GM21447 (cell line): Measurements from ENCODE around the gene TRPM1.

ENCODE experiments used
- ATAC-seq: cut with Tn5 transposase; IDR thresholded peaks from one replicate; pipeline ENCODE4 v1.9.1; 2021; ENCODE audit not compliant: unreplicated experiment

TRPM1 gene

GRCh38 chr15:31085359-31085758 lies 16.2 kb downstream of the TRPM1 start:
- no peak for ATAC-seq

DNA sequence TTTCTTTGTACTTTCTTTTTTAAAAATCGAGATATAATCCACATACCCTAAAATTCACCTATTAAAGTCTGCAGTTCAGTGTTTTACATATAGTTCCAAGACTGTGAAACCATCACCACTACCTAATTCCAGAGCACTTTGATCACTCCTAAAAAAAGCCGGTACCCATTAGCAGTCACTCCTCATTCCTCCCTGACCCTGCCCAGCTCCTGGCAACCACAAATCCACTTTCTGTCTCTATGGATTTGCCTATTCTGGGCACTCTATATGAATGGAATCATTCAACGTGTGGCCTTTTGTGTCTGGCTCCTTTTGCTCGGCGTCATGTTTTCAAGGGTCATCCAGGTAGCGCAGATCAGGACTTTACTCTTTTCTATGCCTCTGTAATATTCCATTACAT lies 17.3 kb downstream of the TRPM1 start:
- no peak for ATAC-seq

DNA sequence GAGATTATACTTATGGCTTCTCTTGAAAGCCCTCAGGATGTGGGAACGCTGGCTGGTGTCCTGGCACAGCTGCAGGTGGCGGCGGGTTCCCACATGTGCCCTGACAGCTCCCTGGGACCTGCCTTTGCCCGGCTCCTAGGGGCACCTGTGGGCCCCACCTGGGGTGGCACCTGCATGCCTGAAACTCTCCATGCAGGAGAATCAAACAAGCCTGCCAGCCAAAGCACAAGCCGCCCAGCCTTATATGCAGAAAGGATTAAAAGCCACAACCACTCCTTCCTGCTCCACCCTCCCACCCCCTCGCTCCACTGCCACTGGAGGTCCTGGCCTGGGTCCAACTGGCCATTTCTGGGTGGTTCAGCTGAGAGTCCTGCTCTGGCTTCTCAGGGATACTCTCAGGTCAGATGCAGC lies 18.1 kb downstream of the TRPM1 start:
- no peak for ATAC-seq

DNA sequence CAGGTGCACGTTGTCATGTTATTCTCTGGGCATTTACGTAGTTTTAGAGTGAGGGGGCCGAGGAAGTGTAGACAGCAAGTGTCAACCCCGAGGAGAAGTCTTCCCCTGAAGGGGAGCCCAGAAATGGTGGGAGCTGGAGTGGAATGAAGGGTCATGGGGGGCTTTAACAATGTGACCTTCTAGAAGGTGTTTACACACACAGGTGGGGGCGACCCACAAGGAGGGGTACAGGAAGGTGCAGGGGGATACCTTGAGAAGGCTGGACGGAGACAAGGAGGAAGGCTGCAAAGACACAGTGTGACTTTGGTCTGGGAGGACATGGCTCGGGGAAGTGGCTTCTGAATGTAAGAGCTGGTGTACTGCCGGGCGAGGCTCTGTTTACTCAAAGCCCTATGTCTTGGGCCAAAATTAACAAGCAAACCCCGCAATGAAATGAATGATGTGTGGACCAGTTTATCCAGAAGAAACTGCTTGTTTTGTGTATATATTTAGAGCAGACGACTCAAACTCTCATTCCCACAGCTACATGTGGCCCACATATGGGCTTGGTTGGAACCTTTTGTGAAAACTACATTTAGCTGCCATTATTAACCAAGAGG lies 18.7 kb downstream of the TRPM1 start:
- no peak for ATAC-seq

DNA sequence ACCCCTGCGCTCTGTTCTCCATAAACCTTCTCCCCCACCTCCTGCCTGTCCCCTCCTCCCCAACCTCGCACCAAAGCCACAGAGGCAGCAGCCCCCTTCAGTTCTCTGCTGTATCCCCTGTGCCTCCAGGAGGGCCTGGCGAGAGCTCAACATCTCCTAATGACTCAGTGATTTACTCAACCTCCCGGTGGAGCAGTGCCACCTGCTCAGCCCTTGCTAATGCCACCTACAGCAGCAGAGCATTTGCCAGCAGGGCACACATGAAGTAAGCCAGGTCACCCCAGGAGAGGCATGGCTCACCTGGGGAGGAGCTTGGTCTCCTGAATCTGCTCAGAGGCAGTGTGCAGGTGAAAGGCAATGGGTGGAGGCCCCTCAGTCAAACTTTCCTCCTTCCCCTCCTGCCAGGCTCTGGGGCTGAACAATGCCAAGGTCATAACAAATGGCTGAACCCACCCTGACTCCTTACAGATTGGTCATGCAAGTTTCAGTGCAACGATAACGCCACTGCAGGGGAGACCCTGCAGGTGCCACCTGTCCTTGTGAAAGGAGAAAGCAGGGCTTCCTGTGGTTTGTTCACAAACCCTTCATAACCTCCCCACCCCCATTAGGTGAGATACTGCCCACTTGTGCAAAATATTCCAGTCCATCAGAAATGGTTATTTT lies 19.8 kb downstream of the TRPM1 start:
- ATAC-seq, result no peak

- no peak for ATAC-seq
Observed at GRCh38 chr15:31081056-31081455, 20.5 kb downstream of the TRPM1 start.

DNA sequence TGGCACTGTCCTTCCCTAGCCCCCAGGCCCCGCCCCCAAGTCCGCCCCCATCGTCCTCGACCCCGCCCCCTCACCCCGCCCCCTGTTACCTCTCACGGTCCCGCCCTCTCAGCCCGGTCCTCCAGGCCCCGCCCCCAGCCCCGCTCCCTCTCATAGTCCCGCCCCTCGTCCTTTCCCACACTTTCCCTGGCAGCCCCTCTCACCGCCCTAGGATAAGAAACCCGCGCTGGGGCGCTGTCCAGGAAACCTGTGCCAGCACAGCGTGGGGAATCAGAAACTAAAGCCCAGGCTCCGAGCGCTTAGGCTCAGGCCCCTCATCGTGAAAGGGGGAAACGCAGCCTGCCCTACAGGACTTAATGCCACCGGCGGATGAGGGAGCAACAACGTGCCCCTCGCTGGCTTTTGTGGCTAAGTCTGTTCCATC lies 20.9 kb downstream of the TRPM1 start:
- ATAC-seq, result no peak

GRCh38 chr15:31079519-31079918 lies 22.0 kb downstream of the TRPM1 start:
- no peak for ATAC-seq

DNA sequence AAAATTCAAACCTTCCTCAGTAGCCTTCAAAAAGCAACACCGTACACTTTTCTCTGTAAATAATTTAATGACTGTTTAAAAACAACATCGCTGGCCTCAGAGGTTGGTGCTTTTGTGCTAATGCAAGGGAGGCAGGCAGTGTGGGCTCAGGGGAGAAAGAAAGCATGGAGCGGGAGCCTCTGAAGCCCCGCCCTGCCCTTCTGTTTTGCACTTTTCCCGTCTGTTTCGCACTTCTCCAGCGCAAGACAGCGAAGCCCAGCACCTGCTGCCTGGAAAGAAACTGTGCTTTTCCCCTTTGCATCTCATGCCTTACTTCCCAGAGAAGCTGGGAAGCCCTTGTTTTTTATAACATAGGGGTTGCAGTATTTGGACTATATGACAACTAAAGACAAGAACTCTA lies 23.1 kb downstream of the TRPM1 start:
- no peak for ATAC-seq

DNA sequence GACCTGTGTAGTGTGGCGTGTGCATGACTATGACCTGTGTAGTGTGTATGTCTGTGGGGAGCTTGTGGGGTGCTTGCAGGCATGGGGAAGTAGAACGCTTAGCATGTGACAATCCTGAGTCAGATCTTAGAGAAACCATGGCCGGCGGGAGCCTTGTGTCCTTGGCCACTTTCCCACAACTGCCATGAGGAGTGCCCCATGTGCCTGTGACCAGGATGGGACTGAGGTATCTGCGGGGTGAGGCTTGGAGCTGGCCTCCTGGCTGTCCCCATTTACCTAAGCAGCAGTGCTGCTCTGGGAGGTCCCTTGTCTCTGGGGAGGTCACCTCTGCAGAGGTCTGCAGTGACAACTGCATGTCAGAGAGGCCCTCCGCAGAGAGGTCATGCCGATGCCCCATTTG lies 23.6 kb downstream of the TRPM1 start:
- no peak for ATAC-seq

GRCh38 chr15:31077181-31077580 lies 24.3 kb downstream of the TRPM1 start:
- no peak for ATAC-seq

DNA sequence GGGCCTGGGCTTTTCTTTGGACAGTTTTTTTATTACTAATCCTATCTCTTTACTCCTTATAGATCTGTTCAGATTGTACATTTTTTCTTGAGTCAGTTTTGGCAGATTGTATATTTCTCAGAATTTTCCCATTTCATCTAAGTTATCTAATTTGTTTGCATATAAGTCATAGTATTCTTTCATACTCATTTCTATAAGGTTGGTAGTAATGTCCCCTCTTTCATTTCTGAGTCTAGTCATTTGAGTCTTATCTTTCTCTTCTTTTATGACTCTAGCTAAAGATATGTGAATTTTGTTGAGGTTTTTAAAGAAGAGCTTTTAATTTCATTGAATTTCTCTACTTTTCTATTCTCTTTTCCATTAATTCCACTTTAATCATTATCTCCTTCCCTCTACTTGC lies 27.2 kb downstream of the TRPM1 start:
- ATAC-seq, result no peak

DNA sequence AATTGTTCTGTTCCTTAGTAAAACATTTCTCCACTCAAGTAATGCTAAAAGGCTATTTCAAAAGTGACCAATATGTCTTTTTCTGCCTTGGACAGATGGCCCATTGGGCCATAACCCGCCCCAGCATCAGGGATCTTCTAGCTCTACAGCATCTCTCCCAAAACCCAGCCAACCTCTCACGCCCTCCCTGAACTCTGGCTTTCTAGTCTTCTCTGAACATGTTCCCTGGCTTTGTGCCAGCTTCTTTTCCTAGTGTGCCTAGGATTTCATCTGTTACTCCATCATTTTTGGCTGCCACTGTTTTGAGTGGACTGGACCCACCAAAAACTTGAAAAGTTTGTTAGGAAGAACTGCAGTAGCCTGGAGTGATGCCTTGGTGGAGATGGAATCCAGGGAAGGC lies 30.7 kb downstream of the TRPM1 start:
- ATAC-seq, result no peak

GRCh38 chr15:31069360-31070000 lies 32.0 kb downstream of the TRPM1 start:
- ATAC-seq, result no peak

DNA sequence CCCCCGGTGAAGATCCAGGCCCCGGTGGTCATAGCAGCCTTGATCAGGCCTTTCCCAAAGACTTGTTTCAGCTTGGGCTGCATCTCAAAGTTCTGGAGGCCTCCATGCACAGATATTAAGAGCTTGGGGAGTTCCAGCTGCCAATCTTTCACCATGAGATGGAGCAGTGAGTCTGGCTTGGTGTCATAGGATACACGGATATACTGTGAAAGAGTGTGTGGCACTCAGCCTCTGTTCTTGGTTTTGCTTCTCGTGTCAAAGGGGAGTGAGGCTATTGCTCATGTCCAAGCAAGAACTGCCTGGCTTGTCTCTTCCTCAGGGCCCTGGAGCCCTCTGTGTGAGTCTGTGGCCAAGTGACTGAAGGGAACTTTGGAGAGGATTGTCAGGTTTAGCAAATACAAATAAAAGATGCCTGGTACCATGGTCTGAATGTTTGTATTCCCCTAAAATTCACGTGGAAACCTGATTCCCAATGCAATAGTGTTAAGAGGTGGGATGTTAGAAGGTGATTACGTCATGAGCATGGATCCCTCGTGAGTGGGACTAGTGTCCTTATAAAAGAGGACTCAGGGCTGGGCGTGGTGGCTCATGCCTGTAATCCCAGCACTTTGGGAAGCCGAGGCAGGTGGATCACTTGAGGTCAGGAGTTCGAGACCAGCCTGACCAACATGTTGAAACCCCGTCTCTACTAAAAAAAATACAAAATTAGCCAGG lies 33.5 kb downstream of the TRPM1 start:
- no peak for ATAC-seq

DNA sequence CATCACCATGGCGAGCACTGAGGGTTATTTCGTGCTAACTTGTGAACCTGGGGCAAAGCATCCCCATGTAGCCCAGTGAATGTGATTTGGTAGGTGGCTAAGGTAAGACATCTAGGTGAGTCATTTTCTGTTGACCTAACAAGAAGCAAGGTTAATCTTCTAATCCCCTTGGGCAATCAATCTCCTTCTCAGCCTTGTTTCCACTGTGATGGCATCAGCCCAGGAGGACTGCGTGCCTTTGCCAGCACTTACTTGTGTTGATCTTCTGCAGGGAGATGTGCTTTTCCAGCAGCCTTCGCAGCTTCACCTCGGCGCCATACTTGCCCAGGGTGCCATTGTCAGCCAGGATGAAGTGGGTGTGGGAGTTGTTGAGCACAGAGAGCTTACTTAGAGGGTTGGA lies 35.7 kb downstream of the TRPM1 start:
- no peak for ATAC-seq

DNA sequence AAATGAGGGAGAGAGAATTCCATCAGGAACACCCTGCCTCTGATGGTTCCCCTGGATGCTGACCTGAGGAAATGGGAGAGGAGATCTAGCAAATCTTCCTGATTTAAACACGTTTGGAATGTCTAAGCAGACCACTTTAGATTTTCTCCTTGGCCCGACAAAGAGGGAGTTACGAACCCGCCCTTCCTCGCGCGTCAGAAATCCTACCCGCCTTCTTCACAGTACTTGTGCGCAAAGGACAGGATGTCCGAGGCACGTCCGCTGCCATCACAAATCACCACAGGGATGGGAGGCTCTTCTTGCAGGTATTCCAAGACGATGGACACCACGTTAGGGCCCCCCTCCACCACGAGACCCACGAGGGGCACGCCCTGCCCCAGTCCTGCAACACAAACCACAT lies 38.6 kb downstream of the TRPM1 start:
- ATAC-seq, result no peak

DNA sequence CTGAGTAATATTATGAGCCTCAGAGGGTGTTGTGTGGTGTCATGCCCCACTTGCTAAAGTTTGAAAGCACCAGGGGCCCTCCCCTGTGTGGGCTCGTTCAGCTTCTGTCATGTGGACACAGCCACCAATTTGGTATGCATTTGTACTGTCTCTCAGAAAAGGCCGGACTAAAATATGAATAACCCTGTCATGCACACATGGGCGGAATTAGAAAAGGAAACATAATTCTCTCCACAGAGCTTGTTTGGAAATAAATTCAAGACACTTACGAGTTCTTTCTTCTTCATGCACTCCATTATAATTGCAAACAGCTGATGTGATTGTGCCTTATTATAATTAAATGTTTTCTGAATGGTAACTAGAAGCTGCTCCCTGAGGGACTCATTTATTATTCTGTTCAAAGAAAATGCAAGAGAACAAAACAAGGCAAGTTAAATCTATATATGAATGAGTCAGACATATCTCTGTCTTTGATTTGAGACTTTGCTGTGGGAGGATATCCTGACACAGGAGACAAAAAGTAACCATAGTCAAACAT lies 39.1 kb downstream of the TRPM1 start:
- ATAC-seq, result no peak

DNA sequence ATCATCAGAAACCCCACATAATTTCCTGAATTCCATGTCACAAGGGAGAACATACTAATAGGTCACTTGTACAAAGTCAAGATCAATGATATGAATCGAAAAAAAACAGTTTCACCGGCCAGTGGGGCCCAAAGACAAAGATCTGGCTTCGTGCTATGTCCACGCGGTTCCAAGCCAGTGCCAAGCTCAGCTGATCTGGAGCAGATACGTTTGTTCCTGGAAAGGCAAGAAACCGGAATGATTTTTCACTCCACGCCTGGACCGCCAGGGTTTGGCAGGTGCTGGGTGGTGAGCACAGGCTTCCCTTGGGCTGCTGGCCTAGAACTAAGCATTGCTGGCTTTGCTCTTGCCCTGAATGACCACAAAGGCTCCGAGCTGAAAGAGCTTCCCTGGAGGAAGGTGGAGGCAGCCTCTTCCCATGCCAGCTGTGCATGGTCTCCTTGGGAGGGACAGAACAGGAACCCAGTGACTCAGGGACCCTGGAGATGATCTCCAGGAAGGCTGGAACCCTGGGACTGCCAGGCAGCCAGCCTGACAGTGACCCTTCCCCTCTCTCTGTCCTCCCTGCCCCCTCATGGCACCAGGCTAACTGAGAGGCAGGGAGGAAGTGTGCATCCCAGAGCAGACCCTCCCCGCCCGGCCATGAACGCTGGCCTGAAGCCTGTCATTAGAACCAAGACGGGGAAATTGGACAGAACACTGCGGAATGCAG lies 40.9 kb downstream of the TRPM1 start:
- ATAC-seq, result no peak

DNA sequence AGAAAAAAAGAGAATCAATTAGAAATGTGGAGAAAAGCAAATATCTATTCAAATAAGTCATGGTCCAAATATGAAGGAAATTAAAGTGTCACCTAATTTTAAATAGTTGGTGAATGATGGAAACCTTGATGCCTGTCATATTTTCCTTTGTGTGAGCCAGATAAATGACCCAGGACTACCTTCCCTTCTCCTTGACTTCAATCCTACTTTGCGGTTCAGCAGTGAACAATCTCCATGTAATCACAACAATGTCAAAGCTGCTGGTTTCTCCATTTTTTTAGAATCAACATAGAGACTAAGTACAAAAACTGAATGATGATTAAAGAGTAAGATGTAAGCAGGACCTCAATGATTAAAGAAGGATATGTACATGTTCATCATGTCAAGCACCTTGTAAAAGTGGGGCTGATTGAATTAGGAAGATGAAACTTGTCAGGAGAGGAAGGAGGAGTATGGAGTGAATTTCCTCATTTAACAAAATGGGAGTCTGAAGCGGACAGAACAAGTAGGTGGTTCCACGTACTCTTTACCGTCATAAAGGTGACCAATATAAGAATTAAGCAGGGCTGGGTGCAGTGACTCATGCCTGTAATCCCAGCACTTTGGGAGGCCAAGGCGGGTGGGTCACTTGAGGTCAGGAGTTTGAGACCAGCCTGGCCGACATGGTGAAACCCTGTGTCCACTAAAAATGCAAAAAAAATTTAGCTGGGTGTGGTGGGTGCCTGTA lies 43.1 kb downstream of the TRPM1 start:
- ATAC-seq, result no peak
